DMS153 treated with DMSO at 0.1 percent for 48 hours (cell line): ENCODE results near the gene PPRC1.
"Not testable (repeated sequence)": the region's sequence is repeated elsewhere in the genome, so short reads cannot be mapped to it uniquely, and the experiment has no call there.

ENCODE experiments used
- DNase-seq: peaks from one replicate; lab custom pipeline; 2025; ENCODE audit not compliant: unreplicated experiment; lab: John Stamatoyannopoulos, UW

PPRC1 gene

GRCh38 chr10:102188941-102189898 lies 56.4 kb downstream of the PPRC1 start:
- not testable (repeated sequence) for DNase-seq

- DNase-seq = no peak
Observed at GRCh38 chr10:102191956-102192355, 59.1 kb downstream of the PPRC1 start.

GRCh38 chr10:102195296-102195870 lies 62.5 kb downstream of the PPRC1 start:
- no peak for DNase-seq

- DNase-seq = no peak
Observed at GRCh38 chr10:102196893-102197292, 64.1 kb downstream of the PPRC1 start.

GRCh38 chr10:102198027-102198426 lies 65.2 kb downstream of the PPRC1 start:
- no peak for DNase-seq
